Transverse colon (tissue), 4 donors: ENCODE measurements around the gene DOK1. TPM values are rescaled to one million over a fixed set of nuclear protein-coding genes. Genes with fewer than 3 reads are reported as not detected.
A peak's percentile ranks its signal among the peaks of the same experiment; 100 is the strongest.

Source experiments
- DNase-seq: peaks from one replicate; pipeline ENCODE4 v3.0.0-alpha.2; 2019
- H3K27ac ChIP-seq, 4 donors: fragments of 200-600 bp; sonication (generic); 2 replicates each; pipeline ENCODE4 v1.5.1; 2016 to 2018; ENCODE audit warnings: inconsistent platforms in 4 of 4
- H3K27me3 ChIP-seq: fragments of 200-600 bp; sonication (generic); 2 replicates; pipeline ENCODE4 v1.5.1; 2017; ENCODE audit warnings: inconsistent platforms
- H3K36me3 ChIP-seq, 4 donors: fragments of 200-600 bp; sonication (generic); 2 replicates each; pipeline ENCODE4 v1.5.1; 2017 to 2019; ENCODE audit warnings: inconsistent platforms in 4 of 4
- H3K4me1 ChIP-seq, 4 donors: fragments of 200-600 bp; sonication (generic); 2 replicates each; pipeline ENCODE4 v1.5.1; 2017 to 2020; ENCODE audit warnings: inconsistent platforms in 4 of 4
- H3K4me3 ChIP-seq, 4 donors: fragments of 200-600 bp; sonication (generic); 1 replicate in 1 of 4; 2 replicates in 3 of 4; pipeline versions ENCODE4 v1.5.1 to v1.6.1; 2017 to 2019; ENCODE audit warnings: inconsistent platforms in 4 of 4
- H3K9me3 ChIP-seq, 2 donors: fragments of 200-600 bp; sonication (generic); 2 replicates each; pipeline ENCODE4 v1.5.1; 2017 to 2019; ENCODE audit warnings: inconsistent platforms in 2 of 2
- CTCF ChIP-seq, 5 experiments: fragments of 200-600 bp in 3 of 5; fragments of 450-650 bp in 2 of 5; sonication (generic) in 3 of 5; IDR thresholded peaks; 1 replicate in 2 of 5; 2 replicates in 3 of 5; pipeline ENCODE4 v1.5.1; 2016 to 2017; ENCODE audit warnings: antibody characterized with exemption in 5 of 5, inconsistent platforms in 3 of 5, mild to moderate bottlenecking in 2 of 5, moderate library complexity in 1 of 5
- EP300 ChIP-seq: sonication (generic); formaldehyde crosslinking; IDR thresholded peaks from one replicate; pipeline ENCODE4 v1.6.1; 2017; ENCODE audit warnings: antibody characterized with exemption, low read depth
- POLR2A ChIP-seq: fragments of 450-650 bp; IDR thresholded peaks from one replicate; pipeline ENCODE4 v1.6.1; 2016; ENCODE audit warnings: antibody characterized with exemption, mild to moderate bottlenecking, moderate library complexity
- POLR2AphosphoS5 ChIP-seq, 3 donors: sonication (generic); formaldehyde crosslinking; IDR thresholded peaks; one replicate each; pipeline ENCODE4 v1.6.1; 2016; ENCODE audit warnings: antibody characterized with exemption in 3 of 3
- WGBS, 2 donors: methylation state at CpG; one replicate each; pipeline ENCODE4 v1.1.5; 2018; ENCODE audit warnings: low coverage in 1 of 2; 5-methylcytosine and 5-hydroxymethylcytosine counted together
- in situ Hi-C, 4 donors: fragments of 200-750 bp; cut with MboI; loops; one replicate each; pipeline versions ENCODE4 v1.15.0 to v1.15.1; 2017; ENCODE audit warnings: low sequenced_read_pairs in 3 of 4, low pct_ligation_motif_present in 1 of 4, low pct_unique_long_range_greater_than_20kb in 1 of 4
- intact Hi-C: fragments of 100-400 bp; cut with DNase I; formaldehyde crosslinking; loops from one replicate; pipeline ENCODE4 v1.15.1; 2023; ENCODE audit warnings: low total_unique reads
- total RNA-seq, 4 donors: library from RNA; depleted of rRNA; stranded (reverse); fragments of >200 nt; gene quantifications; one replicate each; pipeline ENCODE4 v1.1.0, GENCODE V29; 2016

The DOK1 gene
- total RNA-seq, 4 donors from 2014 or later: 14.7 to 21.3 (median 20.1) TPM

- peaks cover 9 to 12% (median 10%) of the 10 kb centered on the region in 4 donors for H3K4me1 ChIP-seq
- DNase-seq: no peak
- no peaks in the 10 kb centered on the region for H3K9me3 ChIP-seq
- H3K27ac ChIP-seq: peak overlapping the region in 3 of 4 donors; percentile 31 to 66 (median 60)
- intact Hi-C loops: no loop called here
- TF ChIP-seq POLR2A (no peak), CTCF (IDR thresholded peaks at IDR 0.05) (no peak), POLR2AphosphoS5 (IDR thresholded peaks at IDR 0.05) (no peak), EP300 (no peak)
- H3K27me3 ChIP-seq: peaks cover 10% of the 10 kb centered on the region
- in situ Hi-C loops: no loop called here
- peak overlapping the region in 3 of 4 donors; percentile 3 to 32 (median 6) for H3K4me3 ChIP-seq
- 93 to 95% methylated on average over 3 to 9 of the region's 10 CpGs for WGBS, 2 donors
- H3K36me3 ChIP-seq: peaks cover 0 to 19% (median 8%) of the 10 kb centered on the region in 4 donors
Observed at GRCh38 chr2:74524955-74525716, 29.4 kb upstream of the DOK1 start.

DNA sequence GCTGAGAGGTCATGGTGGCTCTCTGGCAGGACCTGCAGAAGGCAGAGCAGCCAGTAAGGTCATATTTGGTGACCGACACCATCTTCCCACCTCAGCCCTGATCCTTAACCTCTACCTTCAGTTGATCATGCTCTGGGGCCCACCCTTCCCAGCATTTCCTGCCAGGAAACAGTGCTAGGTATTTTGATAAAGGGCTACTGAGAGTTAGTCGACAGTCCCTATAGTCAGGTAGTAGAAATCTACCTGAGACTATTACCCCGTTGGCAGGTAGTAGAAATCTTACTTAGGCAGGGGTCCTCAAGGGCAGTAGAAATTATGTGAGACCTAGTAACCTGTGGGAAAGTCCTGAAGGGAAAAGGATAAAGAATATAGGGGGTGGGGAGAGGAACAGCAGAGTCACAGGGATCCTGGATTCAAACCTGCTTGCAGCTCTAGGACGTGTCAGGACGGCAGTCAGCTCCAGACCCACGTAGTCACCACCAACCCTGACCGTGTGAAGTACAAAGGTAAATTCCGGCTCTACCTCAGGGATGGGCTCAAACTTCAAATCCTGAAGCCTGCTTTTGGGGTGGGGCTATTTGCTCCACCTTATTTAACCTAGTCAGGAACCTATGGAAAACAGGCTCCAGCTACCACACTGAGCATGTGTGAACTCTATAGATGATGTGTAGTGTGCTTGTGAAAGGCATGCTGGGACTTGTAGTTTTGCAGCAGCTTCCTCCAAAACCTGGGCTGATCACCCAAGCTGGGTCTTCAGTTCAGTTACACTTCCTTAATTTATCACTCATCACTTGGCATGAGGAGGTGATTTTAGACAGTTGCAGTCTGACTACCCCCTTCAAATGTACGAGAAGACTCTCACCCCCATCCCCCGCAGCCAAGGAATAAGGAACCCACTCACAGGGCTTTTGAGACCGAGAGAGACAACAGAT is 28.5 kb upstream of the DOK1 start, which contains the start of gene DQX1:
TSS of gene DQX1 (minus strand) at position 515 of the 932 bp plus-strand sequence. CDS start at position 13, 502 bp downstream.
- Histone ChIP-seq H3K4me3 (peak within 1 kb of the TSS in 3 of 4 donors; percentile 3 to 32 (median 6)), H3K4me1 (peaks cover 10 to 16% (median 15%) of the 10 kb centered on the region in 4 donors), H3K9me3 (no peaks in the 10 kb centered on the region), H3K36me3 (peaks cover 0 to 19% (median 8%) of the 10 kb centered on the region in 4 donors), H3K27ac (peak within 1 kb of the TSS in 3 of 4 donors; percentile 31 to 66 (median 60)), H3K27me3 (peaks cover 2% of the 10 kb centered on the region)
- WGBS, 2 donors: 63 to 76% methylated on average over 2 to 11 of the region's 11 CpGs
- TF ChIP-seq POLR2AphosphoS5 (IDR thresholded peaks at IDR 0.05) (peak; percentile 28 to 86 (median 82)), EP300 (no peak), POLR2A (peak; percentile 80)
- intact Hi-C loops: no loop called here
- peak; percentile 71 for DNase-seq
- in situ Hi-C loops: no loop called here

GRCh38 chr2:74526649-74527230 is 27.8 kb upstream of the DOK1 start:
- intact Hi-C loops: no loop called here

More at GRCh38 chr2:74526649-74527230, 27.8 kb upstream of the DOK1 start:
- Histone ChIP-seq H3K36me3 (peaks cover 0 to 19% (median 8%) of the 10 kb centered on the region in 4 donors), H3K9me3 (no peaks in the 10 kb centered on the region), H3K4me1 (peaks cover 14 to 24% (median 19%) of the 10 kb centered on the region in 4 donors), H3K27me3 (no peaks in the 10 kb centered on the region), H3K4me3 (no peak overlapping the region), H3K27ac (no peak overlapping the region)
- in situ Hi-C loops: no loop called here
- no peak for DNase-seq
- TF ChIP-seq POLR2AphosphoS5 (IDR thresholded peaks at IDR 0.05): no peak
- TF ChIP-seq CTCF (IDR thresholded peaks at IDR 0.05): no peak
- TF ChIP-seq POLR2A: no peak
- no peak for TF ChIP-seq EP300
- WGBS, 2 donors: 94 to 100% methylated on average over 4 to 11 of the region's 11 CpGs
